ENCODE results near the gene RAPGEF6. TPM values are rescaled to one million over a fixed set of nuclear protein-coding genes. Genes with fewer than 3 reads are reported as not detected.

RAPGEF6 gene
- total RNA-seq, 1 donor from 2014 or later = 36.7 TPM

- DNase-seq (ENCODE audit: low spot score) = no peak
- intact Hi-C loops (cut with micrococcal nuclease) = no loop called here
- H3K9me3 Mint-ChIP-seq = no peaks in the 10 kb centered on the region
- H3K4me1 Mint-ChIP-seq (ENCODE audit: low read depth) = peaks cover 56% of the 10 kb centered on the region
- H3K36me3 Mint-ChIP-seq (ENCODE audit: low read depth) = peaks cover 29% of the 10 kb centered on the region
- H3K27ac Mint-ChIP-seq = no peak overlapping the region
- H3K27me3 Mint-ChIP-seq (ENCODE audit: insufficient read depth) = no peaks in the 10 kb centered on the region
- H3K4me3 Mint-ChIP-seq = no peak overlapping the region
Measured at GRCh38 chr5:131525805-131526204, 109.2 kb downstream of the RAPGEF6 start.

GRCh38 chr5:131524431-131524830 lies 110.6 kb downstream of the RAPGEF6 start:
- no peaks in the 10 kb centered on the region for H3K9me3 Mint-ChIP-seq
- intact Hi-C loops (cut with micrococcal nuclease) = no loop called here

GRCh38 chr5:131523500-131524185 lies 111.4 kb downstream of the RAPGEF6 start:
- Mint-ChIP-seq H3K27me3 (ENCODE audit: insufficient read depth) (no peaks in the 10 kb centered on the region), H3K9me3 (no peaks in the 10 kb centered on the region), H3K4me1 (ENCODE audit: low read depth) (peaks cover 39% of the 10 kb centered on the region), H3K36me3 (ENCODE audit: low read depth) (peaks cover 36% of the 10 kb centered on the region), H3K27ac (no peak overlapping the region), H3K4me3 (no peak overlapping the region)
- intact Hi-C loops (cut with micrococcal nuclease) = no loop called here
- no peak for DNase-seq (ENCODE audit: low spot score)

More at GRCh38 chr5:131524431-131524830, 110.6 kb downstream of the RAPGEF6 start:
- Mint-ChIP-seq H3K4me1 (ENCODE audit: low read depth) (peaks cover 47% of the 10 kb centered on the region), H3K36me3 (ENCODE audit: low read depth) (peaks cover 35% of the 10 kb centered on the region), H3K4me3 (no peak overlapping the region), H3K27ac (no peak overlapping the region), H3K27me3 (ENCODE audit: insufficient read depth) (no peaks in the 10 kb centered on the region)
- DNase-seq (ENCODE audit: low spot score) = no peak

GRCh38 chr5:131521252-131521651 lies 113.8 kb downstream of the RAPGEF6 start:
- intact Hi-C loops (cut with micrococcal nuclease) = no loop called here
- Mint-ChIP-seq H3K36me3 (ENCODE audit: low read depth) (peaks cover 31% of the 10 kb centered on the region), H3K9me3 (no peaks in the 10 kb centered on the region), H3K4me3 (no peak overlapping the region), H3K4me1 (ENCODE audit: low read depth) (peaks cover 28% of the 10 kb centered on the region), H3K27ac (no peak overlapping the region), H3K27me3 (ENCODE audit: insufficient read depth) (no peaks in the 10 kb centered on the region)
- DNase-seq (ENCODE audit: low spot score) = no peak

GRCh38 chr5:131515348-131515747 lies 119.7 kb downstream of the RAPGEF6 start:
- no peak for DNase-seq (ENCODE audit: low spot score)
- Mint-ChIP-seq H3K36me3 (ENCODE audit: low read depth) (peaks cover 31% of the 10 kb centered on the region), H3K4me3 (peak overlapping the region; percentile 25), H3K9me3 (no peaks in the 10 kb centered on the region), H3K27ac (peak overlapping the region; percentile 31), H3K27me3 (ENCODE audit: insufficient read depth) (no peaks in the 10 kb centered on the region), H3K4me1 (ENCODE audit: low read depth) (peaks cover 38% of the 10 kb centered on the region)
- intact Hi-C loops (cut with micrococcal nuclease) = loop anchor here (2.0 kb wide), 2 partner anchors 17 to 33 kb away; no protein-coding TSS in a partner anchor

- Mint-ChIP-seq H3K4me1 (ENCODE audit: low read depth) (peaks cover 38% of the 10 kb centered on the region), H3K4me3 (peak overlapping the region; percentile 83), H3K27ac (peak overlapping the region; percentile 80), H3K9me3 (no peaks in the 10 kb centered on the region), H3K27me3 (ENCODE audit: insufficient read depth) (no peaks in the 10 kb centered on the region), H3K36me3 (ENCODE audit: low read depth) (peaks cover 32% of the 10 kb centered on the region)
- intact Hi-C loops (cut with micrococcal nuclease) = loop anchor here (2.0 kb wide), 2 partner anchors 18 to 34 kb away; no protein-coding TSS in a partner anchor
- no peak for DNase-seq (ENCODE audit: low spot score)
Measured at GRCh38 chr5:131514316-131515283, 120.4 kb downstream of the RAPGEF6 start.

GRCh38 chr5:131513780-131514179 lies 121.2 kb downstream of the RAPGEF6 start:
- H3K9me3 Mint-ChIP-seq = no peaks in the 10 kb centered on the region
- no peak for DNase-seq (ENCODE audit: low spot score)
- intact Hi-C loops (cut with micrococcal nuclease) = loop anchor here (2.0 kb wide), 2 partner anchors 19 to 35 kb away; no protein-coding TSS in a partner anchor
- no peak overlapping the region for H3K27ac Mint-ChIP-seq
- H3K4me1 Mint-ChIP-seq (ENCODE audit: low read depth) = peaks cover 38% of the 10 kb centered on the region
- H3K4me3 Mint-ChIP-seq = no peak overlapping the region
- no peaks in the 10 kb centered on the region for H3K27me3 Mint-ChIP-seq (ENCODE audit: insufficient read depth)
- peaks cover 27% of the 10 kb centered on the region for H3K36me3 Mint-ChIP-seq (ENCODE audit: low read depth)

GRCh38 chr5:131511934-131512333 lies 123.1 kb downstream of the RAPGEF6 start:
- no peak overlapping the region for H3K4me3 Mint-ChIP-seq
- no peak for DNase-seq (ENCODE audit: low spot score)
- H3K4me1 Mint-ChIP-seq (ENCODE audit: low read depth) = peaks cover 38% of the 10 kb centered on the region
- H3K27ac Mint-ChIP-seq = no peak overlapping the region
- H3K27me3 Mint-ChIP-seq (ENCODE audit: insufficient read depth) = no peaks in the 10 kb centered on the region
- intact Hi-C loops (cut with micrococcal nuclease) = no loop called here
- H3K36me3 Mint-ChIP-seq (ENCODE audit: low read depth) = peaks cover 29% of the 10 kb centered on the region
- no peaks in the 10 kb centered on the region for H3K9me3 Mint-ChIP-seq

GRCh38 chr5:131509801-131510200 lies 125.2 kb downstream of the RAPGEF6 start:
- intact Hi-C loops (cut with micrococcal nuclease) = no loop called here
- no peak for DNase-seq (ENCODE audit: low spot score)
- no peak overlapping the region for H3K27ac Mint-ChIP-seq
- no peak overlapping the region for H3K4me3 Mint-ChIP-seq
- no peaks in the 10 kb centered on the region for H3K27me3 Mint-ChIP-seq (ENCODE audit: insufficient read depth)
- H3K4me1 Mint-ChIP-seq (ENCODE audit: low read depth) = peaks cover 20% of the 10 kb centered on the region
- no peaks in the 10 kb centered on the region for H3K9me3 Mint-ChIP-seq
- peaks cover 18% of the 10 kb centered on the region for H3K36me3 Mint-ChIP-seq (ENCODE audit: low read depth)

- H3K4me1 Mint-ChIP-seq (ENCODE audit: low read depth) = peaks cover 14% of the 10 kb centered on the region
- H3K36me3 Mint-ChIP-seq (ENCODE audit: low read depth) = peaks cover 36% of the 10 kb centered on the region
- no peaks in the 10 kb centered on the region for H3K9me3 Mint-ChIP-seq
- H3K27me3 Mint-ChIP-seq (ENCODE audit: insufficient read depth) = no peaks in the 10 kb centered on the region
- no peak for DNase-seq (ENCODE audit: low spot score)
- H3K27ac Mint-ChIP-seq = no peak overlapping the region
- H3K4me3 Mint-ChIP-seq = no peak overlapping the region
- intact Hi-C loops (cut with micrococcal nuclease) = no loop called here
Measured at GRCh38 chr5:131505237-131505908, 129.7 kb downstream of the RAPGEF6 start.

- no peak for DNase-seq (ENCODE audit: low spot score)
- no peak overlapping the region for H3K4me3 Mint-ChIP-seq
- H3K4me1 Mint-ChIP-seq (ENCODE audit: low read depth) = peaks cover 6% of the 10 kb centered on the region
- no peak overlapping the region for H3K27ac Mint-ChIP-seq
- H3K36me3 Mint-ChIP-seq (ENCODE audit: low read depth) = peaks cover 47% of the 10 kb centered on the region
- intact Hi-C loops (cut with micrococcal nuclease) = loop anchor here (1.0 kb wide), 1 partner anchor 8 kb away; no protein-coding TSS in a partner anchor
- H3K27me3 Mint-ChIP-seq (ENCODE audit: insufficient read depth) = no peaks in the 10 kb centered on the region
- no peaks in the 10 kb centered on the region for H3K9me3 Mint-ChIP-seq
Measured at GRCh38 chr5:131496400-131496713, 138.7 kb downstream of the RAPGEF6 start.

- Mint-ChIP-seq H3K27me3 (ENCODE audit: insufficient read depth) (no peaks in the 10 kb centered on the region), H3K27ac (no peak overlapping the region), H3K36me3 (ENCODE audit: low read depth) (peaks cover 48% of the 10 kb centered on the region), H3K4me3 (no peak overlapping the region), H3K9me3 (no peaks in the 10 kb centered on the region), H3K4me1 (ENCODE audit: low read depth) (peaks cover 5% of the 10 kb centered on the region)
- intact Hi-C loops (cut with micrococcal nuclease) = loop anchor here (1.0 kb wide), 1 partner anchor 7 kb away; no protein-coding TSS in a partner anchor
- DNase-seq (ENCODE audit: low spot score) = no peak
Measured at GRCh38 chr5:131495536-131496399, 139.3 kb downstream of the RAPGEF6 start.
